ENCODE results near the gene TMPRSS6.
A peak's percentile ranks its signal among the peaks of the same experiment; 100 is the strongest.

The TMPRSS6 gene

DNA sequence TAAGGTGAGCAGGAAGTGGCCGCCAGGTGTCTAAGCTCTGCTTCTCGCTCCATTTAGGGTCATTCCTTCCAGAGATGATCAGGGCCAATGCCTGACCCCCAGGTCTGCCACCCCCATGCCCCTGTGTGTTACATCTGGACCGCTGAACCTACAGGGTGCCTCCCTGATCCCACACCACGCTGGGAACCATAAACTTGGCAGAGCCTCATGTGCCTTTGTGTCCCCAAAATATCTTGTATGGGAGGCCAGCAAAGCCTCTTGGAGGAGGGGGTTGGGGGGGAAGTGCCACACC, 94.0 kb downstream of the TMPRSS6 start:
- no peaks in the 10 kb centered on the region for H3K27me3 Mint-ChIP-seq (ENCODE audit: low read depth)
- peak overlapping the region in 2 of 3 experiments; percentile 11 to 23 for H3K27ac Mint-ChIP-seq
- H3K9me3 Mint-ChIP-seq, result no peaks in the 10 kb centered on the region
- no peaks in the 10 kb centered on the region for H3K36me3 Mint-ChIP-seq (ENCODE audit: low read depth)
- H3K4me3 Mint-ChIP-seq, result no peak overlapping the region
- no peak for TF ChIP-seq CTCF (IDR thresholded peaks at IDR 0.05; ENCODE audit: unreplicated experiment in 3 of 3)
- peaks cover 16% of the 10 kb centered on the region for H3K4me1 Mint-ChIP-seq
